Measurements from ENCODE around the gene NSL1. TPM values are rescaled to one million over a fixed set of nuclear protein-coding genes. Genes with fewer than 3 reads are reported as not detected.

NSL1 gene
- polyA plus RNA-seq, 1 donor (not counting 4 experiments of a cell fraction or from before 2014, with no cell fraction given) = 25.5 TPM

GRCh38 chr1:212791261-212791675, 309 bp downstream of the NSL1 start:
- no peaks in the 10 kb centered on the region for H4K20me1 ChIP-seq (ENCODE audit: control insufficient read depth, extremely low read depth, insufficient read depth, low read length)
- peak overlapping the region; percentile 95 for H3K4me2 ChIP-seq (ENCODE audit: control insufficient read depth, extremely low read depth, insufficient read depth, low read depth, low read length)
- no peaks in the 10 kb centered on the region for H3K9me3 ChIP-seq (ENCODE audit: control insufficient read depth, low read depth, low read length)
- FAIRE-seq (no peak), DNase-seq (ENCODE audit: low read depth, low spot score) (peak; percentile 41)
- H3K36me3 ChIP-seq (ENCODE audit: control insufficient read depth in 2 of 2, extremely low read depth in 1 of 2, insufficient read depth in 2 of 2, low read length in 2 of 2) = peaks cover 0 to 2% of the 10 kb centered on the region in 2 experiments
- H3K27ac ChIP-seq (ENCODE audit: control insufficient read depth, insufficient read depth, low read length) = peak overlapping the region; percentile 91
- peaks cover 7% of the 10 kb centered on the region for H3K4me1 ChIP-seq (ENCODE audit: control insufficient read depth, extremely low read depth, insufficient read depth, low read length)
- peaks cover 13% of the 10 kb centered on the region for H3K79me2 ChIP-seq (ENCODE audit: control insufficient read depth, insufficient read depth, low read length)
- TF ChIP-seq EZH2 (IDR thresholded peaks at IDR 0.05; ENCODE audit: low read length) (no peak), CTCF (optimal IDR thresholded peaks at IDR 0.05 in 1 of 3, IDR thresholded peaks at IDR 0.05 in 1 of 3, conservative IDR thresholded peaks at IDR 0.05 in 1 of 3; ENCODE audit: extremely low read depth in 1 of 3, insufficient read depth in 2 of 3, low read length in 3 of 3) (no peak)
- H3K9me1 ChIP-seq (ENCODE audit: control insufficient read depth, extremely low read depth, insufficient read depth, low read length) = no peaks in the 10 kb centered on the region
- H3K9ac ChIP-seq (ENCODE audit: control insufficient read depth, extremely low read depth, insufficient read depth, low read length) = peak overlapping the region; percentile 95
- peak overlapping the region; percentile 90 to 100 (median 96) for H3K4me3 ChIP-seq (ENCODE audit: control insufficient read depth in 2 of 3, extremely low read depth in 1 of 3, insufficient read depth in 2 of 3, low read depth in 1 of 3, low read length in 3 of 3)
- H3K27me3 ChIP-seq (ENCODE audit: control insufficient read depth, extremely low read depth, insufficient read depth, low read length) = no peaks in the 10 kb centered on the region
- H2AFZ ChIP-seq (ENCODE audit: control insufficient read depth, low read length) = peak overlapping the region; percentile 95
- dilution Hi-C loops (cut with MboI; ENCODE audit: extremely low pct_ligation_motif_present, low sequenced_read_pairs) = no loop called here

GRCh38 chr1:212785871-212786270, 5.7 kb downstream of the NSL1 start:
- no peaks in the 10 kb centered on the region for H4K20me1 ChIP-seq (ENCODE audit: control insufficient read depth, extremely low read depth, insufficient read depth, low read length)
- DNase-seq (ENCODE audit: low read depth, low spot score) (no peak), FAIRE-seq (no peak)
- dilution Hi-C loops (cut with MboI; ENCODE audit: extremely low pct_ligation_motif_present, low sequenced_read_pairs) = loop anchor here (10.0 kb wide), 1 partner anchor 141 kb away; no protein-coding TSS in a partner anchor
- H3K4me2 ChIP-seq (ENCODE audit: control insufficient read depth, extremely low read depth, insufficient read depth, low read depth, low read length) = no peak overlapping the region
- H3K4me1 ChIP-seq (ENCODE audit: control insufficient read depth, extremely low read depth, insufficient read depth, low read length) = peaks cover 2% of the 10 kb centered on the region
- H3K27ac ChIP-seq (ENCODE audit: control insufficient read depth, insufficient read depth, low read length) = no peak overlapping the region
- H3K4me3 ChIP-seq (ENCODE audit: control insufficient read depth in 2 of 3, extremely low read depth in 1 of 3, insufficient read depth in 2 of 3, low read depth in 1 of 3, low read length in 3 of 3) = no peak overlapping the region
- H3K9me1 ChIP-seq (ENCODE audit: control insufficient read depth, extremely low read depth, insufficient read depth, low read length) = no peaks in the 10 kb centered on the region
- H3K9ac ChIP-seq (ENCODE audit: control insufficient read depth, extremely low read depth, insufficient read depth, low read length) = no peak overlapping the region
- H3K9me3 ChIP-seq (ENCODE audit: control insufficient read depth, low read depth, low read length) = no peaks in the 10 kb centered on the region
- H3K27me3 ChIP-seq (ENCODE audit: control insufficient read depth, extremely low read depth, insufficient read depth, low read length) = no peaks in the 10 kb centered on the region
- peaks cover 8% of the 10 kb centered on the region for H3K79me2 ChIP-seq (ENCODE audit: control insufficient read depth, insufficient read depth, low read length)
- peaks cover 2 to 4% of the 10 kb centered on the region in 2 experiments for H3K36me3 ChIP-seq (ENCODE audit: control insufficient read depth in 2 of 2, extremely low read depth in 1 of 2, insufficient read depth in 2 of 2, low read length in 2 of 2)
- TF ChIP-seq CTCF (optimal IDR thresholded peaks at IDR 0.05 in 1 of 3, IDR thresholded peaks at IDR 0.05 in 1 of 3, conservative IDR thresholded peaks at IDR 0.05 in 1 of 3; ENCODE audit: extremely low read depth in 1 of 3, insufficient read depth in 2 of 3, low read length in 3 of 3) (no peak), EZH2 (IDR thresholded peaks at IDR 0.05; ENCODE audit: low read length) (no peak)
- H2AFZ ChIP-seq (ENCODE audit: control insufficient read depth, low read length) = no peak overlapping the region

Data from keratinocyte (primary cell).